ENCODE measurements around the gene PTPRE.

The PTPRE gene

DNA sequence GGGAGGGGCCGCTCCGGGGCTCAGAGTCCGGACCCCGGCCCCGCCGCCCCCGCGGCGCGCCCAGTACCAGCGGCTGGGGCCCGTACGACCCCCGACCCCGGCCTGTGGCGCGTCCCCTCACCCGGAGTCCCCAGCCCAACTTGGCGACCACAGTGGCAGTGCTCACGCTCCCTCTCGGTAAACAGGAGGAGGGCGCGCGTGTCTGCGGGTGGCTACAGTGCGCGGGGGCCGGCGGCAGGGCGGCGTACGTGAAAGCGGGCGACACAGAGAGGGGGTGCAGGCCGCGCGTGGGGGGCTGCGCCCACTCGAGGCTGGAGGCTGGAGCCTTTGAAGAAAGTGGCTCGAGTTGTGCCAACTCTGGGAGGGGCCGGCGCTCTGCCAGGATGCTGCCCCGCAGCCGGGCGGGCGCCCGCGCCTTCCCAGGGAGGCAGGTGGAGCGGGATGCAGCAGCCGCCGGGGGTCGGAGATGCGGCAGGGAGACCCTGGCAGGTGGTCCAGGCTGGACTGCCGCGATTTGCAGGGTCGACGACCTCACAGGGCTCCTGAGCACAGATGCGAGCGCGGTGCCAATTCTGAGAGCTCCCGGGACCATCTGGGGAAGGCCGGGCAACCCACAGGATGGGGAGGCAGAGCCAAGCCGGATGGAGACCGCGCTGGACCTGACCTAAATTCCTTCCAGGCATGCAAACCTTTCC lies 655 bp downstream of the PTPRE start:
- DNase-seq (ENCODE audit: low read depth in 3 of 3) = no peak

DNA sequence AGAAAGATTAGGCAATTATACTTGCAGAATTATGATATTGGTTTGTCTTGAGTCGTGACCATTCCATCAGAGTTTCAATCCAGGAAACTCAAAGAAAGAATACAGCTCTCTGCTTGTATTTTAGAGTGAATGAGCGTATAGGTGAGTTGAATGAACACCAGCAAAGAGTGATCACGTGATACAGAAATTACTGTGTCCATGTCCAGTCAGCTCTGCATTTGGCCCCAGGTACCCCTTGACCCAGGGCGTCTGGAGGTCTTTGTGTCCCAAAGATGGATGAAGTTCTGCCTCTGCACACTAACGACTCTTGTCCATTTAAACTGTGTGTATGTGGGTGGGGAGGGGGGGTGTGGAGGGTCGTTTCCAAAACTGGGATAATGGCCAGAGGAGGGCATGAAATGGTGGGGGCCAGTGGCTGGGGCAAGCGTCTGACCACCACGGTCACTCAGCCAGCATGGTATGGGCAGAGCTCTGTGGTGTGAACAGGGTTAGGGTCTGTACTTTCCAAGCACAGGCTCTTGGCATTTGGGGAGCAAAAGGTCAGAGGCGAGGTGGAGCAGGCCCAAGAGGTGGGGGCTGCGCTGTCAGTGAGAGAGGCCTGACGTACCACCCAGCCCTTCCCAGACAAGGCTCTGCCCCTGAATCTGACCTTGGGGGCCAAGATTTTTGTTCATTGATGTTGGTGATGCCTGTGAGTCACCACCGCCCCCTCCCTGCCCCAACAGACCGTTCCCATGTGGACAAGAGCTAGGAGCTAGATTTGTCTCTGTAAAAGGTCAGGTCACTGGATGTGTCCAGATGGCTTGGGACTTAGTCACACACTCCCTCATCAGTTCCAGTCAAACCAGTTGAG lies 1.4 kb downstream of the PTPRE start:
- no peak for DNase-seq (ENCODE audit: low read depth in 3 of 3)

DNA sequence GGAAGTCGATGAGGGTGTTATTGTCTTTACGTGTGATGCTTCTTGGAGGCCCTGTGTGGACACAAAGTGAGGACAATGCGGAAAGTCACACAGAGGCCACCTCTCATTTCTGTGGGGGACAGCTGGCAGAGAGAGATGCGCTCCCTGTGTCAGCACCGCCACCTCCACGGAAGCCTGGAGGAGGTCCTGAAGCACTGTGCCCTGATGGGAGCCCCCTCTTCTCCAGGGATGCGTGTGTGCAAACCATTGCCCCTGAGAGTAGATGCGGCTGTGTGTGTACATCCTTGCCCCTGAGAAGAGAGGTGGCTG lies 2.0 kb downstream of the PTPRE start:
- no peak for DNase-seq (ENCODE audit: low read depth in 3 of 3)

DNA sequence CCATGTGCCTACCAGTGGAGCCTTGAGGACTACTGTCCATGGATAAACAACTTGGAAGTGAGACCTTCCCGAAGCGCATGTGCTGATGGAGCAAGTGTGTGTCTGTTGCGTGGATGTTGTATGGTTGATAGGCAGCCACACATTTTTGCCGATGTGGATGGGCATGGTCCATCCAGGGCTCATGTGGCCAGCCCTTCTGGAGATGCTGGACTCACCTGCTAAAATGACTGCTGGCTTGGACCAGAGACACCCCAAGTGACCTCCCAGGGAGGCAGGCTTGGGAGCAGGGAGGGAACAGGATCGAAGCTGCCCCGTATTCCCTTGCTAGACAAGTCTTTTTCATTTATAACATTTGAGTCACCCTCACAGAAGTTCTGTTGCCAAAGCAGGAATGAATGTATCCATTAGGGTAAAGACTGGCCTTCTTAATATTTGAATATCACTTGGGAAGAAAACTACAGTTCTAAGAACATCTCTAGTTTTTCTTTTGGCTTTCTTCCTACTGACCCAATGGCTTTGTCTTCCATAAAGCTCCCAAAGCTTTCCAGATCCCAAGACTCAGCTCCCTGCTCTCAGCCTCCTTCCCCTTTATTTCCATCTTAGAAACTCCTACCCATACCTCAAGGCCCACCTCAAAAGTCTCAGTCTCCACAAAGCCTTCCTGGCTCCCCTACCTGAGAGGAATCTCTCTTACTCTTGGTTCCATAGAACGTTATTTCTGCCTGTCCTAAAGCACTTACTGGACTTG lies 3.0 kb downstream of the PTPRE start:
- no peak for DNase-seq (ENCODE audit: low read depth in 3 of 3)

DNA sequence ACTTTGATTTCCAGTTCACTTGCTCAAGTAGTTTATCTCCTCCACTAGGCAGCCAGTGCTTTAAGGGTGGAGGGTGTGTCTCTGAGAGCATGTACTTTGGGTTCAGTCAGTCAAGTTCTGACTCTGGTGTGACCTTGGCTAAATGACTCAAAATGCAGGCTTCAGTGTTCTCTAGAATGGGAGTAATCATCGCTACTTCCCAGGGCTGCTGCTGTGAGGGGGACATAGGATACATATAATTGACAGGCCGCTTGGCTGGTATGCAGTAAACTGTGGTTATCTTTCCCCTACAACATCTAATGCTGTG lies 3.5 kb downstream of the PTPRE start:
- DNase-seq (ENCODE audit: low read depth in 3 of 3) = no peak

DNA sequence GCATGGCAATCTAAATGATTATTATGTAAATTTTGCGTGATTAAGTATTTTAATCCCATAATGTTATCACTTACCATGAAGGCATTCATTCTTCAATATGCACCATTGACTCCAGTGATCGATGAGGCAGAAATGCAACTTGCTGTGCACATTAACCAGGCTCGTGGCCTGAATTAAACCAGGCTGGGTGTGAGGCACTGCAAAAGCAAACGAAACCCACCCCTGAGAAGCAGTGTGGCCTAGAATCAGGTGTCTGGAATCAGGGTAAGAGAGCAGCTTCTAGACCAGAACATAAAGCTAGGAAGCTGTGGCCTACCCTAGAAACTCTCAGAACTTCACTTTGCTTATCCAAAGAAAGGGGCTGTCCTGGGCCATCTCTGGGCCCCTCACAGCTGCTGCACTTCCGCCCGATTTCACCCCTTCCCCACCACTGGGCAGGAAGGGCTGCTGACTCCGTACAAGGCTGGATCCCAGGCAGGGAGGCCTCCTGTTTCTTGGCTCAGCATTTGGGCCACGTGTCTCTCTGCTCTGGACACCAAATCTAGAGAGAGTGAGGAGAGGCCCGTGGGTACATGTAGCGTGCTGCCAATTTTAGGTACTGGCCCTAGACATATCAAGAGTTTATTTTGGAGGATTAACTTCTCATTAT lies 4.4 kb downstream of the PTPRE start:
- no peak for DNase-seq (ENCODE audit: low read depth in 3 of 3)

DNA sequence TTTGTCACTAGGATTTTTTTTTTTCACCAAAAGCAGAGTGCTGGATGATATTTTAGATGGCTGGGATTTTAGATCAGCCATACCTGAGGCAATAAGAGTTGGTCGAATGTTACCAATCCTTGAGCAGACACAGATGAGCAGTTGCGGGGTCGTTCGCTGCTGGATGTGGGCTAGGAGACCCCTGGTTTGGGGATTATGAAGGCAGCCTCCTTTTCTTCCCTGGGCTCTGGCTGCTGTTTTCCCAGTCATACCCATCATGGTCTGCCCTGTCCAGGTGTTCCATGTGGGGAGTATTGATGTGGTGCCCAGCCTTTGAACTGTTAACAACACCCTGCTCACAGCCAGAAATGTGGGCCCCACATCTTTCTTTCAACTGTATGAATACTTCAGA lies 5.0 kb downstream of the PTPRE start:
- DNase-seq (ENCODE audit: low read depth in 3 of 3) = no peak

DNA sequence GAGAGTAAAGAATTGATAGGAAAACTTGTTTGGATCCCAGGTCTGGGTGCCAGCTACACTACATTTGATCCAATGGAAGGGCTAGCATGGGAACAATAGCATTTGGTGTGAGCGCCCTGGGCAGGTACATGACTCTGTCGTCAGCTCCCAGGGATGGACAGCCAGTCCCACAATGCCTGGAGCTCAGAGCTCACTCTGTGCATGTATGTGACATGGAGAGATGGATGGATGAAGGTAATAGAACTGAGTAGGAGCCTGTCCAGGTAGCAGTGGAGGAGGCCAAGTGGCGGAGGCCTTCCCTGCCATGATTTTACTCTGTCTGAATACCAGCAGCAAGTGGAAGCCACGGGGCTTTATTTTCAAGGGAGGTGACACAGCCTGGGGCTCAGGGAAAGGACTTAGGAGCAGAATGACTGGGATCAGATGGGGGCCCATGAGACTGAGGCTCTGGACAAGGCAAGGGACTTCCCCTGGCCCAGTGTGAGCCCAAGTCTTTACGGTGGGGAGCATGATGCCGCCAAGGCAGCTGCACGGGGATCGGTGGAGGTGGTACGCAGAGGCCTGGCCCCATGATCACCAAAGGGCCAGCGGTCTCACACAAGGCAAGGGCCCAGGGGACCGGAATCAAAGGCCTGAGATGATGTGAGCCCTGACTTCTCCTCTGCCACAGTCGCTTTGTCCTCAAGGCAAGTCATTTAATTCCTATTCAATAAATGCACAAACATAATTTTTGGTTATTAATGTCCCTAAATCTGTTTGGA lies 5.9 kb downstream of the PTPRE start:
- DNase-seq (ENCODE audit: low read depth in 3 of 3) = no peak

DNA sequence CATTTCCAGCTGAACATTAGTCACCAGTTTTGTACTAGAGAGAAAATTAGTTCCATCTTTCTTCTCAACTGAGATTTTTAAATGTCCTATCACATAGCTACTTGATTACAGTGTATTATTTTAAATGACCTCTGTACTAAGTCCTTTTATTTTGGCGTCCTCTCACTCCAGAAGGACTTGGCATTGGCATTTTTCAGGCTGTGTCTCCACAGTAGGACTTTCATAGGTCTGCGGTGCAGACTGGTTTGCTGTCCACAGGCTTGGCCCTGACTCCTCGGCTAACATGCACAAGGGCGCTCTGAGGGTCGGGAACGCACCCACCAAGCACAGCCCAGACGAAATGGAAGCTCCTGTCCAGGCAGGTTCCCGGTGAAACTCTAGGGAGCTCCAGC lies 6.5 kb downstream of the PTPRE start:
- no peak for DNase-seq (ENCODE audit: low read depth in 3 of 3)

DNA sequence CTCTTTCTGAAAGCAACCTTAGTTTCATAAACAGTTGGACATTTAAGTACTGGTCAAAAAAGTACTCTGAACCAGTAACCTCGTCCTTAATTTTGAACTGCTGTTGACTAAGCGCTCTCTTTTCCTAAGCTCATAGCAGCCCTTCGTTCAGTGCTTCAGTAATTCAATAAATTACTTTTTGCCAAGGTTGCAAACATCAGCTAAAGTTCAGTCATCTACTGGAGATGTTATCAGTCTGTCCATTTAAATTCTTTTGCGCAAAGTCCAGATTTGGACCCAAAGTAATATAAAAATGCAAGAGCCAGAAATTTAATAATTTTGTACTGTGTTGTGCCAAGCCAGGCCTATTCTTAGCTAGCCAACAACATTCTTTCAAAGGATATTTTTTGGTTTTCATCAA lies 8.4 kb downstream of the PTPRE start:
- no peak for DNase-seq (ENCODE audit: low read depth in 3 of 3)

DNA sequence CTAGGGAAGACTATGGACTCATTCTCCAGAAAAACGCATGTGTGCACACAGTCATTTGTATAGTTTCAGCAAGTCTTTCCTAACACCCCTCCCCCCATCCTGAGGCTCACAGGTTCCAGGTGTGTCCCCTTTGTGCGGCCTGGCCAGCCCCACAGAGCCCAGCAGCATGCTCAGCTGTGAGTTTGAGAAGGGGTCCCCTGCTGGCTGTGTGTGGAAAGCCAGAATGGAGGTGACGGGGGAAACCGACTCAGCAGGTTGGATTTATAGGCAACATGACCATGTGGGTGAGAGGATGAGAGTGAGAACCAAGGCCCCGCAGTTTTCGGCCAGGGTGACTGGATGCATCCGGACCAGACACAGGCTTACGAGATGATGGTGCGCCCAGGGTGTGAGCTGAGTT lies 9.9 kb downstream of the PTPRE start:
- DNase-seq (ENCODE audit: low read depth in 3 of 3) = no peak

DNA sequence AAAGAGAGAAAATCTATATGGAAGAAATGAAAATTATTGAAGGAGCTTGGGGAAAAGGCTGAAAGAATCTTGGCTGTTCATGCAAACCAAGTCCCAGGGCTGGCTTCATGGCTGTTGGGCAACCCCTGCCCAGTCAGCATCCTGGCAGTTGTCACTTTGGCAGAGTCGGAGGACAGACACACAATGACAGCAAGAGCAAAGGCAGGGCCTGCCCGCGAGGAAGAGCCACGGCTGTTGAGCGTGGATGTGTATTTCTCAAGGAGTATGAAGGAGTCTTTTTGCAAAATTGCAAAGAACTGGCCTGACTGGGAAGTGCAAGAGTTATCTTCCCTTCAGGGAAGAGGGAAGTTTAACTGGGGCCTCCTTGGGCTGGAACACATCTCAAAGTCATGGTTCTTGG lies 11.7 kb downstream of the PTPRE start:
- no peak for DNase-seq (ENCODE audit: low read depth in 3 of 3)

DNA sequence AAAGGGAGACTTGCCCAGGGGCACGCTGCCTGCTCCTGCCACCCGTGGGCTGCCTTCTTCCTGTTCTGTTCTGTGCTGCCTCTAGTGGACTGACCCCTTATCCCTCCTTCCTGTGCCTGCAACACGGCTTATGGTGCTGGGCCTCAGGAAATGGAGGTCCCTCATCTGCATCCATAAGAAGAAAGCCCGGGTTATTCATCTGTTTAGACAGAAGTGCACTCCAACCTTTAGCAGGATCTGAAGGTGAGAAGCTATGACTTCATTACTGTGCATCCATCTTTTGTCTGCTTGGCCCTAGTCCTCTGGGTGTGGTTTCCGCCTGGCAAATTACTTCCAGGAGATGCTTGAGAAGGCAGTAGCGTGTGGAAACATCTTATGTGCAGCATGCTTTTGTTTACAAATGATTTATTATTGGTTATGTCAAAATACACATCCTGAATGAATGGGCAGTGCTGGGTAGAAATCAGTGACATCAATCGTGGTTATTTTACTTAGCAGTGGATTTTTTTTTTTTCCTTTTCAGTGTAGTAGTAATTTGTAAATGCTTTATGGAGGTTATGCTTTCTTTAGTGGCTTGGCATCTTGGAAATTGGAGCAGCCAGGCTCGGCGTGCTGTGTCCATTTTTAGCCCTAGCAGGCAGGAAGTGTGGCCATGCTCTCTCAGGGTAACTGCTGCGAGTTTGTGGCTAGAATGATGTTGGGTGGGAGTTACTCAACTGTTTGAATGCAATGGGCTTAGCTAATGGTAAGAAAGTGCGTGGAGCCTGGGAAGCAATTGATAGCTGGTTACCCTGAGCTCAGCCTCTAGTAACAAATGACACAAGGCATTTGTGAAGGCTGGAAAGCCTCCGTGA lies 12.7 kb downstream of the PTPRE start:
- no peak for DNase-seq (ENCODE audit: low read depth in 3 of 3)

DNA sequence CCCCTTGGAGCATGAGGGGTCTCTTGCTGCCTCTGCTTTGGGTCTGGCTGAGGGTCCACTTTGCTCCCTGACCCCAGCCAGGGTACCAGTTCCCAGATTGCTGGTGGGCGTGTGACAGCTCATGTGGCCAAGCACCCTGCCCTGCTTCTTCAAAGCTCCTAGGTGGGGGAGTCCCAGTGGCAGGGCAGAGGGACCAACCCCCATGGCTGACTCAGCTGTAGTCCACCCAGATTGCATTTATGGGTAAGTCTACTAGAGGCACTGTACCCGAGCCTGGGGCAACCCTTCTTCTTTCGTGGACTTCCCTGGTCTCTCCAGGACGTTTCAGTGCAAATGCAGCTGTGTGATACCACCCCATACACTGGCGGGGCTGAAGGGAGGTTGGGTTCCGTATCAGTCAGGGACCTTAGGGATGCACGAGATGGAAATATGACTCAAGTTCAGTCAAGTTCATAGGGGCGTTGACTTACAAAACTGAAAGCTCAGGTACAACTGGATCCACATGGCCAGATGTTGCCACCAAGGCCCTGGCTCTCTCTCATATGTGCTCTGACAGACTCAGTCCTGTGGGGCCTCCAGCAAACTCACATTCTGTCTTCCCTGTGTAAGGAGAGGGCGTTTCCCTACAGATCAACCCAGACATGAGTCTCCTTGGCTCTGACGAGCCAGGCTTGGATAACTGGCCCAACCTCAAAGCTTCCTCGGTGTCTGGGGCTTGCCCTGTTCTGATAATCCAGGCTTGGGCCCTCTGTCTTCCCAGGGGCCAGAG lies 13.6 kb downstream of the PTPRE start:
- DNase-seq (ENCODE audit: low read depth in 3 of 3) = no peak

DNA sequence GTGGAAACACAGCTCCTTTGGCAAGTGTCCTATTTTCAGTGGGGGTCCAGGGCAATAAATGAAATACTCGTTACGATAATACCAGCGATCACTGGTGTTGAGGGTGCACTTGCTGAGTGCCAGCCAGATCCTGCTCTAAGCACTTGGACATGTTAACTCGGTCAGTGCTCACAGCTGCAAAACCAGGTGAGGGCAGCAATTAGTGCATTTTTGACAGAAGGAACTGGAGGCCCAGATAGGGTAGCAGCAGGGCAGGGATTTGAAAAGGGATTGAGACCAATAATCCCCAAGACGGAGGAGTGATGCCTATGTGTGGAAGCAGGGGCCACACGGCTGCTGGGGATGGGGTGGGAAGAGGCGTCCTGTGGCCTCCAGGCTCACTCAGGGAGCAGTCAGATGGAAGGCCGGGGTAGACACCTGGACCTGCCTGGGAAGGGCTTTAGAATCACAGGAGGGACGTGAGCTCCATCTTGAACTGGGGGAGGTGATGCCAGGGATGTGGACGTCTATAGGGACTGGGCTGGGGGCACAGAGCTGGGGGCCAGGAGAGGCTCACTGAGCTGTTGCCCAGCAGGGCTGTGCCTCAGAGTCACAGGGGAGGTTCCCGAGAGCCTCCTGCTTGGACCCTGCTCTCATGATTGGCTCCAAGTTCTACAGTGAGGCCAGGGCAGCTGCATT lies 14.3 kb downstream of the PTPRE start:
- no peak for DNase-seq (ENCODE audit: low read depth in 3 of 3)

DNA sequence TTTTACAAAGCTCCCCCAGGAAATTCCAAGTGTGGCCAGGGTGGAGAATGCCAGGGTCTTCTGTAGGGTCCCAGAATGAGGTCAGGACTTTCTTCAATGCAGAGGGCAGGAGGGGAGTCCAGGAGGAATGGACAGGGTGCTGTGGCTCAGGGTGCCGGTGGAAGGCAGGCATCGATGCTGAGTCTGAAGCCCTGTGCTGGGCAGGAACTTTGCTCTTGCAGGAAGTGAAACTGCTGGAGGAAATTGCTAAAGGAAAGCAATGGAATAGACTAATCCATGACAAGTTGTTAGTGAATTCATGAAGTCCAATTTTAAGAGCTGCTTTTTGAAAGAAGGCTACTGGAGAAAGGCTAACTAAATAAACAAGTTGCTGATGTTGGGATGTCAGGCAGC lies 14.8 kb downstream of the PTPRE start:
- no peak for DNase-seq (ENCODE audit: low read depth in 3 of 3)

DNA sequence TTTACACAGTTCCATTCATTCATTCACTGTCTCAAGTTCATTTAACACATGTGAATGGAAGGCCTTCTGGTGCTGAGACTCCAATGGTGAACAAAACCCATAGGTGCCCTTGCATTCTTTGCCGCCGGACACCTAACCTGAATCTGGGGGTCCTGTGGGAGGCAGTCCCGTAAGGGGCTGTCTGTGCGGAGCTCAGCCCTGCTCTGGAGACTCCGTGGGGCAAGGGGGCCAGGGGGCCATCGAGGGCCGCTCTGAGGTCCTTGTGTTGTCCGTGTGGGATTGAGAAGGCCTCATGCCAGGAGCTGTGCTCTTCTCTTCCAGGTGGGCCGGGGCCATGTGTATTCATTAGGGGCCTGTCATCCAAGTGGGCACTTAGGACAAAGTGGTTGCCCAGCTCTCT lies 15.3 kb downstream of the PTPRE start:
- no peak for DNase-seq (ENCODE audit: low read depth in 3 of 3)

DNA sequence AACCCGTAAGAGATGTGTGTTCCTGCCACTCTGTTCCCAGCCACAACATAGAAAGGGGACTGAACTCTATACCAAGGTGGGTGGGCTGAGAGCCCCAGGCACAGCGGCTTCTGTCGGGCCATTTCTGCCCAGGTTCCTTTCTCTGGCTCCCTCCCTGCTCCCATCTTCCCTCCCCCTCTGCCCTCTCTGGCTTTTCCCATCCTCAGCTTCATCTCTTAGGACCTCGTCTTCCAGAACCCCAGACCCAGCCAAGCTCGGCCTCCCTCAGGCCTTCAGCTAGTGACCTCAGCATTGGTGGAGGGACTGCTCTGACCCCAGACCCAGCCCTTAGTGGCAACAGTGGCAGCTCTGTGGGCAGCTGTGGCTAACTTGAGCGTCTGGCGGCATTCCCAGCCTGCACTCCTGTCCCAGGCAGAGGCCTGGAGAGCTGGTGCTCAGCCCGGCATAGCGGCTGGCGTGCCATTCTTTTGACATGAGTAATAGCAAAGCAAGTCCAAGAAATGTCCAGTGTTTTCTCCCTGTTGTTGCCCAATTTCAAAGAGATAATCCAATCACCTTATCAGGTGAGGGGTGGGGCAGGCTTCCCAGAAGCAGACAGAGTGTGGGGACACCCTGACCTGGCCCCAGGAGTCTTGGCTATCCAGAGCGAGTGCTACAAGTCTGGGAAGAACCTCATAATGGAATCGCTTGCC lies 15.9 kb downstream of the PTPRE start:
- DNase-seq (ENCODE audit: low read depth in 3 of 3) = no peak

DNA sequence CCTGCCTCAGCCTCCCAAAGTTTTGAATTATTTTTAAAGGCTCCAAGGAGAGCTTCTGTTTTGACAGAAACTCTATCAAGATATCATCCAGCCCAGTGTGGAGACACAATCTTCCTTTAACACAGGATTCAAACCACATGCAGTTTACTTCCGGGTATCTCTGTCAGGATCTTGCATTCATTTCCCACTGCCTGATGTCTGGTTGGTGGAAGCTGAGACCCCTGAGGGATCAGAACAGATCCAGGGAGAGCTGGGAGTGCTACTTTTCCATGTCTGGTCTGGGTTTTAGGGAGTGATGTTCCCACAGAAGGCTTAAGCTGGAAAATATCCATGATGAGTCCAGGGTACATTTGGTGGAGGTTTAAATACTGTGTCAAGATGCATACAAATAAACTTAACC lies 16.7 kb downstream of the PTPRE start:
- no peak for DNase-seq (ENCODE audit: low read depth in 3 of 3)
